ENCODE measurements around the gene MS4A7. TPM values are rescaled to one million over a fixed set of nuclear protein-coding genes. Genes with fewer than 3 reads are reported as not detected.

The MS4A7 gene
- total RNA-seq, 2 donors from 2014 or later, result not detected

DNA sequence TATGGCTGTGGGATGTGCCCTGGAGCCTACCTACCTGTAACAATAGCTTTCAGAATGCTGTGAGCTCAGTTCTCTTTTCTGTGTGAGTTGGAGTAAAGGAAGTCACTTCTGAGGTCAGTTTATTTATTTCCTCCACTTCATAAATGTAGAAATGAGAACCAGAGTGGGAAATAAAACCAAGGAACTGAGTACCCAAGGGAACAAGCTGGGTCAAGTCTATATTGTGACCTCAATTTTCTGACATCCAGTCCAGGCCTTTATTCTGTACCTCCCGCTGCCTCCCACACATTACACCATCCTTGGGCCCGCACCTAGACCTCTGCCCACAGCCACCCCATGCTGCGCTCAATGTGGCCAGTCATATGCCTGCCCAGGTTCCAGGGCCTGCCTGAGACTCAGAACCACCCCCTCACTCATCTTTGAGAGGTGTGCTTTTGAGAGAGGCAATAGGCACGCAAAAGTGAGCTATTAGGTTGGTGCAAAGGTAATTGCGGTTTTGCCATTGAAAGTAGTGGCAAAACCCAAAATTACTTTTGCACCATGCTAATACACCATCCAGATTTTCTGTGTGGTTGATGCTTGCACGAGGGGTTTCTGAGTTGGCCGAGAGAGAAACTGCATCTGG, 41.5 kb upstream of the MS4A7 start:
- no peak for DNase-seq
- no peaks in the 10 kb centered on the region for H3K27me3 ChIP-seq (ENCODE audit: control insufficient read depth, insufficient read depth, low read length, poor library complexity, severe bottlenecking)
- Mint-ChIP-seq H3K27ac (no peak overlapping the region), H3K36me3 (ENCODE audit: low read depth) (no peaks in the 10 kb centered on the region), H3K9me3 (no peaks in the 10 kb centered on the region), H3K27me3 (ENCODE audit: insufficient read depth) (no peaks in the 10 kb centered on the region), H3K4me3 (no peak overlapping the region), H3K4me1 (peaks cover 3% of the 10 kb centered on the region)
- no peaks in the 10 kb centered on the region for H3K4me1 ChIP-seq (ENCODE audit: control insufficient read depth, insufficient read depth, low read length)
- H3K9ac ChIP-seq (ENCODE audit: extremely low read depth, low read length, poor library complexity, severe bottlenecking), result no peak overlapping the region
- TF ChIP-seq, protein P1, sequence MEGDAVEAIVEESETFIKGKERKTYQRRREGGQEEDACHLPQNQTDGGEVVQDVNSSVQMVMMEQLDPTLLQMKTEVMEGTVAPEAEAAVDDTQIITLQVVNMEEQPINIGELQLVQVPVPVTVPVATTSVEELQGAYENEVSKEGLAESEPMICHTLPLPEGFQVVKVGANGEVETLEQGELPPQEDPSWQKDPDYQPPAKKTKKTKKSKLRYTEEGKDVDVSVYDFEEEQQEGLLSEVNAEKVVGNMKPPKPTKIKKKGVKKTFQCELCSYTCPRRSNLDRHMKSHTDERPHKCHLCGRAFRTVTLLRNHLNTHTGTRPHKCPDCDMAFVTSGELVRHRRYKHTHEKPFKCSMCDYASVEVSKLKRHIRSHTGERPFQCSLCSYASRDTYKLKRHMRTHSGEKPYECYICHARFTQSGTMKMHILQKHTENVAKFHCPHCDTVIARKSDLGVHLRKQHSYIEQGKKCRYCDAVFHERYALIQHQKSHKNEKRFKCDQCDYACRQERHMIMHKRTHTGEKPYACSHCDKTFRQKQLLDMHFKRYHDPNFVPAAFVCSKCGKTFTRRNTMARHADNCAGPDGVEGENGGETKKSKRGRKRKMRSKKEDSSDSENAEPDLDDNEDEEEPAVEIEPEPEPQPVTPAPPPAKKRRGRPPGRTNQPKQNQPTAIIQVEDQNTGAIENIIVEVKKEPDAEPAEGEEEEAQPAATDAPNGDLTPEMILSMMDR (conservative IDR thresholded peaks at IDR 0.05), result no peak
- no peak overlapping the region for H3K27ac ChIP-seq (ENCODE audit: low read depth, low read length)
- no peaks in the 10 kb centered on the region for H3K36me3 ChIP-seq (ENCODE audit: control insufficient read depth, insufficient read depth, low read length)
- WGBS, 2 experiments (ENCODE audit: insufficient coverage in 1 of 2, insufficient read length in 1 of 2), result 89 to 93% methylated on average over 4 to 7 of the region's 7 CpGs
- no peak overlapping the region for H3K4me3 ChIP-seq (ENCODE audit: low read length)
- H3K9me3 ChIP-seq (ENCODE audit: control insufficient read depth, low read length), result no peaks in the 10 kb centered on the region

DNA sequence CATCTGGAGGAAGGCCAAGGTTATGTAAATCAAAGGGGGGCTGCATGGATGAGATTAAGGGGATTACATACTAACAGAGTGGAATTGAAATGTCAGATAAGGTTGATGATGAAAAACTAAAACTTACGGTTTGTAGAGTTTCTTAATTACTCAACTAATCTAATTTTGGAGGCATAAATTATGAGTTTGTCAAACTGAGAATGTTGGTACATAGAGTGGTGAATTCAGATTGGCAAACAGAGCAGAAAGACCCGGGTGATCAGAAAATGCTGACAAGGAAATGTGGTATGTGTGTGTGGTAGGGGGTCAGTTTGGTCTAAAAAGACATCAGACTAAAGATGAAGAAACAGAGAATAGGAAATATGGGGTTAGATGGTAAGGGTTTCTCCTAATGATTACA, 40.3 kb upstream of the MS4A7 start:
- Mint-ChIP-seq H3K4me3 (no peak overlapping the region), H3K36me3 (ENCODE audit: low read depth) (no peaks in the 10 kb centered on the region), H3K27me3 (ENCODE audit: insufficient read depth) (no peaks in the 10 kb centered on the region), H3K27ac (no peak overlapping the region), H3K9me3 (no peaks in the 10 kb centered on the region), H3K4me1 (peaks cover 3% of the 10 kb centered on the region)
- H3K9me3 ChIP-seq (ENCODE audit: control insufficient read depth, low read length), result no peaks in the 10 kb centered on the region
- no peak for DNase-seq
- 89 to 98% methylated on average over 2 of the region's 2 CpGs for WGBS, 2 experiments (ENCODE audit: insufficient coverage in 1 of 2, insufficient read length in 1 of 2)
- no peak overlapping the region for H3K4me3 ChIP-seq (ENCODE audit: low read length)
- H3K27me3 ChIP-seq (ENCODE audit: control insufficient read depth, insufficient read depth, low read length, poor library complexity, severe bottlenecking), result no peaks in the 10 kb centered on the region
- H3K36me3 ChIP-seq (ENCODE audit: control insufficient read depth, insufficient read depth, low read length), result no peaks in the 10 kb centered on the region
- H3K4me1 ChIP-seq (ENCODE audit: control insufficient read depth, insufficient read depth, low read length), result no peaks in the 10 kb centered on the region
- TF ChIP-seq, protein P1 (conservative IDR thresholded peaks at IDR 0.05), result no peak
- H3K9ac ChIP-seq (ENCODE audit: extremely low read depth, low read length, poor library complexity, severe bottlenecking), result no peak overlapping the region
- H3K27ac ChIP-seq (ENCODE audit: low read depth, low read length), result no peak overlapping the region

DNA sequence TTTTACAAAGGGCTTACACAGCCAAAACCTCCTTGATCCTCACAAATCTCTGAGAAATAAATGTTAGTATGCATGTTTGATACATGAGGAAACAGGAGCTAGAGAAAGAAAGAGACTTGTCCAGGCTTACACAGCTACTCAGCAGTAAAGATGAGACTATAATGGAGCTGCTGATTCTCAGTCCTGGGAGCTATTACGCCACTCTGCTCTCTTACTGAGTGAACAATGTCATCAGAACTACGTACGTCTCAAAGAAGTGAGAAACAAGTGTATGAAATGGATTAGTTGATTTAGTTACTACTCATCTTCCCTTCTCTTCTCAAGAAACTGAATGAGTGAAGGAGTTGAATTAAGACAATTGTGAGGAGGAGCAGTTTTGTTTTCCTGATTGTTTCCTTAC, 39.0 kb upstream of the MS4A7 start:
- Histone ChIP-seq H3K27ac (ENCODE audit: low read depth, low read length) (no peak overlapping the region), H3K4me1 (ENCODE audit: control insufficient read depth, insufficient read depth, low read length) (no peaks in the 10 kb centered on the region), H3K27me3 (ENCODE audit: control insufficient read depth, insufficient read depth, low read length, poor library complexity, severe bottlenecking) (no peaks in the 10 kb centered on the region), H3K36me3 (ENCODE audit: control insufficient read depth, insufficient read depth, low read length) (no peaks in the 10 kb centered on the region), H3K9me3 (ENCODE audit: control insufficient read depth, low read length) (no peaks in the 10 kb centered on the region), H3K9ac (ENCODE audit: extremely low read depth, low read length, poor library complexity, severe bottlenecking) (no peak overlapping the region), H3K4me3 (ENCODE audit: low read length) (no peak overlapping the region)
- no peaks in the 10 kb centered on the region for H3K27me3 Mint-ChIP-seq (ENCODE audit: insufficient read depth)
- TF ChIP-seq, protein P1 (conservative IDR thresholded peaks at IDR 0.05), result no peak
- no peaks in the 10 kb centered on the region for H3K36me3 Mint-ChIP-seq (ENCODE audit: low read depth)
- H3K4me1 Mint-ChIP-seq, result peaks cover 3% of the 10 kb centered on the region
- no peak for DNase-seq
- WGBS, 2 experiments (ENCODE audit: insufficient coverage in 1 of 2, insufficient read length in 1 of 2), result no CpG with 5 or more reads among the region's 3 CpGs
- H3K4me3 Mint-ChIP-seq, result no peak overlapping the region
- H3K27ac Mint-ChIP-seq, result no peak overlapping the region
- H3K9me3 Mint-ChIP-seq, result no peaks in the 10 kb centered on the region
